Upper lobe of left lung (tissue), 6 donors: ENCODE measurements around the gene TEAD4. TPM values are rescaled to one million over a fixed set of nuclear protein-coding genes. Genes with fewer than 3 reads are reported as not detected.

Experiments
- ATAC-seq, 2 donors: fragments of 200-7000 bp; cut with Tn5 transposase; one replicate each; pipeline ENCODE4 v1.9.1; 2022; ENCODE audit warnings: mild to moderate bottlenecking in 2 of 2, moderate library complexity in 2 of 2; ENCODE audit not compliant: low FRiP score in 2 of 2
- DNase-seq, 2 donors: peaks; one replicate each; pipeline ENCODE4 v3.0.0-alpha.2; 2019 to 2020
- H3K27ac ChIP-seq, 4 donors: fragments of 200-600 bp; sonication (generic); one replicate each; pipeline ENCODE4 v1.5.1; 2016 to 2019
- H3K27me3 ChIP-seq, 4 donors: fragments of 200-600 bp; sonication (generic); one replicate each; pipeline ENCODE4 v1.5.1; 2017 to 2019
- H3K36me3 ChIP-seq, 4 donors: fragments of 200-600 bp; sonication (generic); one replicate each; pipeline ENCODE4 v1.5.1; 2016 to 2019
- H3K4me1 ChIP-seq, 4 donors: fragments of 200-600 bp; sonication (generic); one replicate each; pipeline ENCODE4 v1.5.1; 2018 to 2019
- H3K4me3 ChIP-seq, 4 donors: fragments of 200-600 bp; sonication (generic); one replicate each; pipeline ENCODE4 v1.5.1; 2017 to 2019; ENCODE audit warnings: mild to moderate bottlenecking in 2 of 4, moderate library complexity in 1 of 4
- H3K9me3 ChIP-seq, 4 donors: fragments of 200-600 bp; sonication (generic); one replicate each; pipeline ENCODE4 v1.5.1; 2018 to 2019
- EP300 ChIP-seq, 4 donors: sonication (generic); formaldehyde crosslinking; IDR thresholded peaks; one replicate each; pipeline ENCODE4 v1.5.1; 2017; ENCODE audit warnings: antibody characterized with exemption in 4 of 4, control low read depth in 2 of 4
- POLR2A ChIP-seq, 4 donors: fragments of 450-650 bp; IDR thresholded peaks; one replicate each; pipeline ENCODE4 v1.5.1; 2016 to 2017; ENCODE audit warnings: antibody characterized with exemption in 4 of 4, mild to moderate bottlenecking in 2 of 4
- POLR2AphosphoS5 ChIP-seq, 2 donors: sonication (generic); formaldehyde crosslinking; IDR thresholded peaks; one replicate each; pipeline ENCODE4 v1.5.1; 2017; ENCODE audit warnings: antibody characterized with exemption in 2 of 2
- WGBS, 2 donors: methylation state at CpG; one replicate each; pipeline ENCODE4 v1.1.5; 2017 to 2018; 5-methylcytosine and 5-hydroxymethylcytosine counted together
- total RNA-seq, 6 donors: library from RNA; depleted of rRNA in 4 of 6; stranded (reverse); fragments of >200 nt in 4 of 6; gene quantifications; one replicate each; pipeline versions ENCODE4 v1.1.0 to v1.2.1, GENCODE V29; 2016 to 2021
- TF ChIP-seq, protein P1 (sequence below), 6 experiments: fragments of 450-650 bp in 4 of 6; fragments of 200-600 bp in 2 of 6; sonication (generic) in 2 of 6; IDR thresholded peaks; one replicate each; pipeline ENCODE4 v1.5.1; 2016 to 2019; ENCODE audit warnings: antibody characterized with exemption in 6 of 6
- donor health status: DM: no; HTN: no; CAD: no; lungs with moderate emphysema.
- donor health status: DM: no; HTN: yes; CAD: no; lungs with severe emphysema.

The TEAD4 gene
- total RNA-seq, 6 donors from 2014 or later, result 14.5 to 52.0 (median 43.2) TPM

DNA sequence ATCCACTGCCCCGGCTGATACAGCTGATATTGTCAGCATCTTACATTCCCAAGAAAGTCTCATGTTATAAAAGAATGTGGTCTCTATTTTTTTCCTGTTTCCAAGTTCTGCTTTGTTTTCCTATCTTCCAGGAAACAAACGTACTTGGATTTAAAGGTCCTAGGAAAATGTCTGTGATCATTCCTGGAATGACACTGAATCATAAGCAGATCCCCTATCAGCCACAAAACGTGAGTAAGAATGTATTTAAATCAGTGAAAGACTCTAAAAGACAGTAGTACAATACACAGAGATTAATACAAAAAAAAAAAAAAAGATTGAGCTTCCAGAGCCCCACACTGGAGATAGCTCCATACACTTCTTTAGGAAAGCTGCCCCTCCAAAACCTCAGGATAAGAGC is 21.7 kb upstream of the TEAD4 start:
- no peak for DNase-seq
- ATAC-seq, result no peak
- WGBS, 2 donors, result 79 to 96% methylated on average over 3 of the region's 3 CpGs

GRCh38 chr12:2939191-2939590 is 20.0 kb upstream of the TEAD4 start:
- Histone ChIP-seq H3K9me3 (no peaks in the 10 kb centered on the region), H3K27me3 (no peaks in the 10 kb centered on the region), H3K4me1 (no peaks in the 10 kb centered on the region), H3K36me3 (peaks cover 8 to 59% (median 34%) of the 10 kb centered on the region in 4 donors), H3K27ac (no peak overlapping the region), H3K4me3 (no peak overlapping the region)
- TF ChIP-seq EP300 (IDR thresholded peaks at IDR 0.05) (no peak), POLR2AphosphoS5 (IDR thresholded peaks at IDR 0.05) (no peak), POLR2A (IDR thresholded peaks at IDR 0.05) (no peak)
- no peak for ATAC-seq
- DNase-seq, result no peak
- WGBS, 2 donors, result 83 to 91% methylated on average over 5 of the region's 5 CpGs

More for the DNA sequence above, 21.7 kb upstream of the TEAD4 start:
- no peak for TF ChIP-seq POLR2AphosphoS5 (IDR thresholded peaks at IDR 0.05)
- TF ChIP-seq, protein P1, sequence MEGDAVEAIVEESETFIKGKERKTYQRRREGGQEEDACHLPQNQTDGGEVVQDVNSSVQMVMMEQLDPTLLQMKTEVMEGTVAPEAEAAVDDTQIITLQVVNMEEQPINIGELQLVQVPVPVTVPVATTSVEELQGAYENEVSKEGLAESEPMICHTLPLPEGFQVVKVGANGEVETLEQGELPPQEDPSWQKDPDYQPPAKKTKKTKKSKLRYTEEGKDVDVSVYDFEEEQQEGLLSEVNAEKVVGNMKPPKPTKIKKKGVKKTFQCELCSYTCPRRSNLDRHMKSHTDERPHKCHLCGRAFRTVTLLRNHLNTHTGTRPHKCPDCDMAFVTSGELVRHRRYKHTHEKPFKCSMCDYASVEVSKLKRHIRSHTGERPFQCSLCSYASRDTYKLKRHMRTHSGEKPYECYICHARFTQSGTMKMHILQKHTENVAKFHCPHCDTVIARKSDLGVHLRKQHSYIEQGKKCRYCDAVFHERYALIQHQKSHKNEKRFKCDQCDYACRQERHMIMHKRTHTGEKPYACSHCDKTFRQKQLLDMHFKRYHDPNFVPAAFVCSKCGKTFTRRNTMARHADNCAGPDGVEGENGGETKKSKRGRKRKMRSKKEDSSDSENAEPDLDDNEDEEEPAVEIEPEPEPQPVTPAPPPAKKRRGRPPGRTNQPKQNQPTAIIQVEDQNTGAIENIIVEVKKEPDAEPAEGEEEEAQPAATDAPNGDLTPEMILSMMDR (IDR thresholded peaks at IDR 0.05), result no peak
- no peak overlapping the region for H3K4me3 ChIP-seq
- no peaks in the 10 kb centered on the region for H3K9me3 ChIP-seq
- no peak overlapping the region for H3K27ac ChIP-seq
- no peaks in the 10 kb centered on the region for H3K4me1 ChIP-seq
- H3K27me3 ChIP-seq, result no peaks in the 10 kb centered on the region
- H3K36me3 ChIP-seq, result peaks cover 11 to 73% (median 42%) of the 10 kb centered on the region in 4 donors

GRCh38 chr12:2940564-2940963 is 18.6 kb upstream of the TEAD4 start:
- ATAC-seq (peak in 1 of 2 donors; percentile 8), DNase-seq (no peak)
- WGBS, 2 donors, result 53 to 66% methylated on average over 6 to 10 of the region's 10 CpGs
- Histone ChIP-seq H3K9me3 (no peaks in the 10 kb centered on the region), H3K36me3 (peaks cover 4 to 45% (median 27%) of the 10 kb centered on the region in 4 donors), H3K27me3 (no peaks in the 10 kb centered on the region), H3K4me3 (no peak overlapping the region), H3K27ac (no peak overlapping the region), H3K4me1 (peaks cover 3 to 6% (median 5%) of the 10 kb centered on the region in 4 donors)
- TF ChIP-seq, protein P1 (IDR thresholded peaks at IDR 0.05), result no peak

DNA sequence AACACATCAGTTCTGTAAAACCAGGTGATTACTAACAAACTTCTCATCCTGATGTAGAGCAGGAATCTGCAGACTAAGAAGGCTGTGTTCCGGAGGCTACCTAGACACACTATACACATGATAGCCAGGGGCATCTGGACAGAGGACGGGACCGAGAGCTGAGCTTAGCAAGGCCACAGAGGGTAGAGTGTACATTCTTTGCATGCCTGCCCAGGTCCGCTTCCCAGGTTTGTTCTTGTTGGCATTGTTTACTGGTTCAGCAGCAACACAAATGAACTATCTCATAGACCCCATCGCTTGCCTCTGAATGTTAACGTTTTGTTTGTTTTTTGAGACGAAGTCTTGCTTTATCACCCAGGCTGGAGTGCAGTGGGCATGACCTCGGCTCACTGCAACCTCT is 17.7 kb upstream of the TEAD4 start:
- Histone ChIP-seq H3K4me1 (peaks cover 3 to 6% (median 5%) of the 10 kb centered on the region in 4 donors), H3K27me3 (no peaks in the 10 kb centered on the region), H3K36me3 (peaks cover 0 to 42% (median 25%) of the 10 kb centered on the region in 4 donors), H3K9me3 (no peaks in the 10 kb centered on the region), H3K27ac (no peak overlapping the region), H3K4me3 (no peak overlapping the region)
- 82 to 87% methylated on average over 8 of the region's 8 CpGs for WGBS, 2 donors
- DNase-seq, result no peak
- TF ChIP-seq, protein P1 (IDR thresholded peaks at IDR 0.05), result no peak
- no peak for TF ChIP-seq POLR2AphosphoS5 (IDR thresholded peaks at IDR 0.05)
- no peak for TF ChIP-seq EP300 (IDR thresholded peaks at IDR 0.05)
- no peak for TF ChIP-seq POLR2A (IDR thresholded peaks at IDR 0.05)
- ATAC-seq, result no peak

DNA sequence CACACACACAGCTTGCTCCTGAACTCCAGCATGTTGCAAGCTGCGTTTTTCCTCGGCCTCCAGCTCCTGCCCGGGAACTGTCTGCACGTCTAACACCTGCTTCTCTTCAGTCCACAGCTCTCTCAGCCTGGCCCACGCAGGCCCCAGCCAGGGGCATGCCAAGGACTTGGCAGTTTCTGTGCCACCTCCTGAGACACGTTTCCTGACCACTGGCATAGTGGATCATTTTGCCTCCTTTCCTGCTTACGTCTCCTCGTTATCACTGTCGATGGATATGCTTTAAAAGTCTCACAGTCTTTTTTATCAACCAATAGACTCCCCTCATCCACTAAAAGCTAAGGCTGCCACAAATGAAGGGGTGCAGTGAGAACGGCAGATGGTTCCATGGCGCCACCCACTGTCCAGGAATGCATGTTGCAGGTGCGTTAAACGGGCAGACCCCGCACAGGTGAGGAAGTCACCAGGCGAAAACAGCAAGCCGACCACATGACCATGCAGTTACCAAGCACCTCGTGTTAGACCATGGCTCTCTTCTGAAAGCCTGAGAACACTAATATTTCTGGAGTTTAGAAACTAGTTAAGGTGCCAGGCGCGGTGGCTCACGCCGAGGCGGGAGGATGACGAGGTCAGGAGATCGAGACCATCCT is 14.7 kb upstream of the TEAD4 start:
- 43 to 46% methylated on average over 19 to 24 of the region's 24 CpGs for WGBS, 2 donors
- DNase-seq (peak in 1 of 2 donors; percentile 66), ATAC-seq (peak; percentile 66 to 68)
- H3K4me3 ChIP-seq, result no peak overlapping the region
- TF ChIP-seq POLR2AphosphoS5 (IDR thresholded peaks at IDR 0.05), result no peak
- no peak for TF ChIP-seq POLR2A (IDR thresholded peaks at IDR 0.05)
- no peak for TF ChIP-seq EP300 (IDR thresholded peaks at IDR 0.05)
- TF ChIP-seq, protein P1 (IDR thresholded peaks at IDR 0.05), result peak; percentile 51 to 80 (median 64)
- H3K36me3 ChIP-seq, result peaks cover 0 to 20% (median 8%) of the 10 kb centered on the region in 4 donors
- peaks cover 3 to 6% (median 5%) of the 10 kb centered on the region in 4 donors for H3K4me1 ChIP-seq
- H3K27ac ChIP-seq, result no peak overlapping the region
- no peaks in the 10 kb centered on the region for H3K9me3 ChIP-seq
- no peaks in the 10 kb centered on the region for H3K27me3 ChIP-seq
